GM23338 (cell line): Measurements from ENCODE around the gene FBXW2. TPM values are rescaled to one million over a fixed set of nuclear protein-coding genes. Genes with fewer than 3 reads are reported as not detected.

Source experiments
- ATAC-seq: fragments of 200-7000 bp; cut with Tn5 transposase; 3 replicates; pipeline ENCODE4 v1.9.1; 2020
- DNase-seq: peaks from one replicate; pipeline ENCODE4 v3.0.0-alpha.2; 2015; ENCODE audit warnings: low spot score
- H2AFZ ChIP-seq: fragments of 200-600 bp; sonication (generic); 2 replicates; pipeline ENCODE4 v1.8.0; 2016; ENCODE audit warnings: antibody characterized with exemption, mild to moderate bottlenecking, moderate library complexity
- H3F3A ChIP-seq: fragments of 200-600 bp; sonication (generic); replicated peaks from 2 replicates; pipeline ENCODE4 v1.8.0; 2017; ENCODE audit warnings: antibody characterized with exemption, mixed run types, low read depth
- H3K27ac ChIP-seq: fragments of 200-600 bp; sonication (generic); 2 replicates; pipeline ENCODE4 v1.6.1; 2016; ENCODE audit warnings: low read depth
- H3K27me3 ChIP-seq: fragments of 200-600 bp; sonication (generic); 2 replicates; pipeline ENCODE4 v1.8.0; 2016; ENCODE audit warnings: mild to moderate bottlenecking, mixed run types, moderate library complexity; ENCODE audit not compliant: insufficient read depth
- H3K36me3 ChIP-seq: fragments of 200-600 bp; sonication (generic); 2 replicates; pipeline ENCODE4 v1.8.0; 2016; ENCODE audit warnings: mild to moderate bottlenecking; ENCODE audit not compliant: insufficient read depth
- H3K4me1 ChIP-seq: fragments of 200-600 bp; sonication (generic); 2 replicates; pipeline ENCODE4 v1.8.0; 2016; ENCODE audit warnings: mild to moderate bottlenecking, moderate library complexity; ENCODE audit not compliant: insufficient read depth
- H3K4me2 ChIP-seq: fragments of 200-600 bp; sonication (generic); 2 replicates; pipeline ENCODE4 v1.7.1; 2017; ENCODE audit warnings: mixed run types
- H3K4me3 ChIP-seq: fragments of 200-600 bp; sonication (generic); 2 replicates; pipeline ENCODE4 v1.6.1; 2016; ENCODE audit warnings: mixed run types
- H3K79me2 ChIP-seq: fragments of 200-600 bp; sonication (generic); replicated peaks from 2 replicates; pipeline ENCODE4 v1.8.0; 2017; ENCODE audit warnings: mild to moderate bottlenecking; ENCODE audit not compliant: insufficient read depth
- H3K9me2 ChIP-seq: fragments of 200-600 bp; sonication (generic); 2 replicates; pipeline ENCODE4 v1.8.0; 2017; ENCODE audit not compliant: insufficient read depth
- H4K20me1 ChIP-seq: fragments of 200-600 bp; sonication (generic); replicated peaks from 2 replicates; pipeline ENCODE4 v1.8.0; 2017; ENCODE audit warnings: mild to moderate bottlenecking; ENCODE audit not compliant: insufficient read depth
- H3K27ac Mint-ChIP-seq: 2 replicates; pipeline ENCODE4 v1.8.0; 2020; ENCODE audit warnings: inconsistent platforms, mild to moderate bottlenecking, moderate library complexity, mixed read lengths
- H3K27me3 Mint-ChIP-seq: 3 replicates; pipeline ENCODE4 v1.8.0; 2022; ENCODE audit warnings: low read depth, mild to moderate bottlenecking, moderate library complexity, mixed read lengths, inconsistent platforms; ENCODE audit not compliant: insufficient read depth, poor library complexity
- H3K36me3 Mint-ChIP-seq: 3 replicates; pipeline ENCODE4 v1.8.0; 2021; ENCODE audit warnings: low read depth, mild to moderate bottlenecking, inconsistent platforms, moderate library complexity, mixed read lengths
- H3K4me1 Mint-ChIP-seq: 3 replicates; pipeline ENCODE4 v1.8.0; 2020; ENCODE audit warnings: mild to moderate bottlenecking, inconsistent platforms, mixed read lengths
- H3K4me3 Mint-ChIP-seq: 3 replicates; pipeline ENCODE4 v1.8.0; 2021; ENCODE audit warnings: moderate library complexity, mild to moderate bottlenecking, inconsistent platforms, mixed read lengths
- H3K9me3 Mint-ChIP-seq: 3 replicates; pipeline ENCODE4 v1.8.0; 2020; ENCODE audit warnings: moderate library complexity, mild to moderate bottlenecking, inconsistent platforms, mixed read lengths
- CREB1 ChIP-seq: fragments of 250-450 bp; sonication (Bioruptor Pico); IDR thresholded peaks from 2 replicates; pipeline ENCODE4 v1.5.0; 2020; ENCODE audit warnings: low read depth, mild to moderate bottlenecking, moderate library complexity
- CTCF ChIP-seq, 2 experiments: fragments of 200-600 bp in 1 of 2; sonication (generic) in 1 of 2; conservative IDR thresholded peaks; 2 replicates each; pipeline versions ENCODE4 v1.5.1 to v1.6.1; 2016 to 2017; ENCODE audit warnings: antibody characterized with exemption in 2 of 2, low read depth in 2 of 2, mild to moderate bottlenecking in 2 of 2, moderate library complexity in 1 of 2
- ETS1 ChIP-seq: IDR thresholded peaks from 2 replicates; pipeline ENCODE4 v1.6.1; 2016; ENCODE audit warnings: antibody characterized with exemption
- EZH2 ChIP-seq: fragments of 200-600 bp; sonication (generic); IDR thresholded peaks from one replicate; pipeline ENCODE4 v1.8.0; 2017; ENCODE audit warnings: antibody characterized with exemption, mild to moderate bottlenecking, low read depth; ENCODE audit not compliant: unreplicated experiment
- EZH2phosphoT487 ChIP-seq: fragments of 200-600 bp; sonication (generic); IDR thresholded peaks from one replicate; pipeline ENCODE4 v1.8.1; 2018; ENCODE audit warnings: antibody characterized with exemption; ENCODE audit not compliant: unreplicated experiment
- JUNB ChIP-seq: IDR thresholded peaks from one replicate; pipeline ENCODE4 v1.6.1; 2016; ENCODE audit warnings: antibody characterized with exemption; ENCODE audit not compliant: unreplicated experiment
- NANOG ChIP-seq: IDR thresholded peaks from 2 replicates; pipeline ENCODE4 v1.6.1; 2016; ENCODE audit warnings: antibody characterized with exemption, borderline replicate concordance
- POLR2AphosphoS5 ChIP-seq: IDR thresholded peaks from 2 replicates; pipeline ENCODE4 v1.6.1; 2016; ENCODE audit warnings: antibody characterized with exemption, low read depth
- REST ChIP-seq: IDR thresholded peaks from one replicate; pipeline ENCODE4 v1.6.1; 2018; ENCODE audit warnings: antibody characterized with exemption; ENCODE audit not compliant: unreplicated experiment
- STAT1 ChIP-seq: IDR thresholded peaks from one replicate; pipeline ENCODE4 v1.6.1; 2016; ENCODE audit warnings: antibody characterized with exemption; ENCODE audit not compliant: unreplicated experiment
- ZNF114 ChIP-seq: fragments of 250-450 bp; sonication (Bioruptor Pico); IDR thresholded peaks from 2 replicates; pipeline ENCODE4 v1.5.0; 2020; ENCODE audit warnings: mild to moderate bottlenecking, moderate library complexity
- ZNF331 ChIP-seq: fragments of 250-450 bp; sonication (Bioruptor Pico); IDR thresholded peaks from 2 replicates; pipeline ENCODE4 v1.5.0; 2020; ENCODE audit warnings: low read depth, mild to moderate bottlenecking, moderate library complexity
- ZNF462 ChIP-seq: fragments of 250-450 bp; sonication (Bioruptor Pico); IDR thresholded peaks from 2 replicates; pipeline ENCODE4 v1.5.0; 2020; ENCODE audit warnings: mild to moderate bottlenecking, moderate library complexity
- polyA plus RNA-seq: library from polyadenylated mRNA; unstranded; fragments of >200 nt; fragmentation: Nextera tagmentation; extraction: Ambion mirVana; gene quantifications from 2 replicates; pipeline ENCODE4 v1.2.1, GENCODE V29; 2016
- total RNA-seq: library from RNA; depleted of rRNA; stranded (reverse); fragments of >200 nt; shearing (Covaris generic); gene quantifications from 2 replicates; pipeline ENCODE4 v1.2.3, GENCODE V29; 2014

Gene FBXW2
- total and polyA plus RNA-seq, 2 experiments from 2014 or later, result 10.0 to 55.2 TPM

- no peak for TF ChIP-seq ZNF331 (CRISPR knock-in tag)
- TF ChIP-seq CREB1 (CRISPR knock-in tag), result no peak
- TF ChIP-seq JUNB, result no peak
- TF ChIP-seq ZNF462 (CRISPR knock-in tag), result no peak
- no peak for TF ChIP-seq REST
- no peak for TF ChIP-seq NANOG
- no peak for TF ChIP-seq ZNF114 (CRISPR knock-in tag)
- TF ChIP-seq EZH2, result no peak
- TF ChIP-seq POLR2AphosphoS5, result no peak
- TF ChIP-seq CTCF (conservative IDR thresholded peaks at IDR 0.05; ENCODE audit: low read depth in 2 of 2), result no peak
- no peak for TF ChIP-seq EZH2phosphoT487
- TF ChIP-seq ETS1, result no peak
- TF ChIP-seq STAT1, result no peak
- ATAC-seq (no peak), DNase-seq (no peak)
- H2AFZ ChIP-seq, result no peak overlapping the region
- no peaks in the 10 kb centered on the region; the same call in 1 of the 3 replicates for H3K4me1 Mint-ChIP-seq
- no peaks in the 10 kb centered on the region for H3K27me3 ChIP-seq
- no peak overlapping the region for H3K4me2 ChIP-seq
- H3K79me2 ChIP-seq, result no peaks in the 10 kb centered on the region
- no peak overlapping the region for H3K27ac ChIP-seq
- H3K4me1 ChIP-seq, result no peaks in the 10 kb centered on the region
- no peaks in the 10 kb centered on the region for H3F3A ChIP-seq
- no peak overlapping the region for H3K4me3 ChIP-seq
- H3K9me3 Mint-ChIP-seq, result no peaks in the 10 kb centered on the region
- H4K20me1 ChIP-seq, result no peaks in the 10 kb centered on the region
- H3K36me3 ChIP-seq, result no peaks in the 10 kb centered on the region
- H3K27me3 Mint-ChIP-seq, result no peaks in the 10 kb centered on the region
- H3K36me3 Mint-ChIP-seq, result no peaks in the 10 kb centered on the region
- no peak overlapping the region for H3K27ac Mint-ChIP-seq
- H3K9me2 ChIP-seq, result 0 out of 2 replicates have a peak, but pooled peaks cover 4% of the 10 kb centered on the region
- no peak overlapping the region for H3K4me3 Mint-ChIP-seq
Measured at GRCh38 chr9:120737416-120738165, 55.6 kb downstream of the FBXW2 start.
